Measurements from ENCODE around the gene C4orf50. TPM values are rescaled to one million over a fixed set of nuclear protein-coding genes. Genes with fewer than 3 reads are reported as not detected.

Gene C4orf50
- total and polyA plus RNA-seq, 4 donors: under 0.01 to 0.17 TPM; not detected in 2

GRCh38 chr4:6048537-6048936 is 30.3 kb upstream of the C4orf50 start:
- Histone ChIP-seq H3K27ac (ENCODE audit: low read depth in 1 of 2, low read length in 2 of 2) (no peak overlapping the region), H3K9ac (ENCODE audit: low read depth in 1 of 2, low read length in 2 of 2) (no peak overlapping the region), H3K4me3 (ENCODE audit: low read depth in 1 of 3, low read length in 3 of 3) (no peak overlapping the region), H3K4me1 (ENCODE audit: control insufficient read depth in 4 of 4, insufficient read depth in 4 of 4, low read length in 3 of 4) (no peaks in the 10 kb centered on the region), H3K9me3 (ENCODE audit: control insufficient read depth in 4 of 4, low read length in 3 of 4) (no peaks in the 10 kb centered on the region), H3K27me3 (ENCODE audit: control insufficient read depth in 4 of 4, insufficient read depth in 4 of 4, low read length in 3 of 4) (no peaks in the 10 kb centered on the region), H3K36me3 (ENCODE audit: control insufficient read depth in 4 of 4, insufficient read depth in 3 of 4, low read depth in 1 of 4, low read length in 3 of 4) (no peaks in the 10 kb centered on the region)
- DNase-seq (ENCODE audit: low spot score): no peak
- no peak for TF ChIP-seq GABPA (IDR thresholded peaks at IDR 0.05 in 1 of 2, conservative IDR thresholded peaks at IDR 0.05 in 1 of 2)
- TF ChIP-seq NR2F2 (IDR thresholded peaks at IDR 0.05): no peak
- TF ChIP-seq TAF1 (conservative IDR thresholded peaks at IDR 0.05): no peak
- TF ChIP-seq HNF4G (IDR thresholded peaks at IDR 0.05): no peak
- TF ChIP-seq ATF3 (IDR thresholded peaks at IDR 0.05): no peak
- TF ChIP-seq CTCF (IDR thresholded peaks at IDR 0.05; ENCODE audit: low read depth, low read length, missing input control): no peak
- TF ChIP-seq RAD21 (IDR thresholded peaks at IDR 0.05): no peak
- no peak for TF ChIP-seq RXRA (IDR thresholded peaks at IDR 0.05)
- 68% methylated on average over 12 of the region's 12 CpGs for WGBS

GRCh38 chr4:6047130-6047673 is 29.0 kb upstream of the C4orf50 start:
- no peak overlapping the region for H3K9ac ChIP-seq (ENCODE audit: low read depth in 1 of 2, low read length in 2 of 2)
- no peaks in the 10 kb centered on the region for H3K4me1 ChIP-seq (ENCODE audit: control insufficient read depth in 4 of 4, insufficient read depth in 4 of 4, low read length in 3 of 4)
- no peak overlapping the region for H3K4me3 ChIP-seq (ENCODE audit: low read depth in 1 of 3, low read length in 3 of 3)
- WGBS: 80% methylated on average over 15 of the region's 15 CpGs
- no peak for TF ChIP-seq YY1 (IDR thresholded peaks at IDR 0.05)
- TF ChIP-seq RXRA (IDR thresholded peaks at IDR 0.05): no peak
- no peak for TF ChIP-seq HNF4G (IDR thresholded peaks at IDR 0.05)
- TF ChIP-seq HNF4A (conservative IDR thresholded peaks at IDR 0.05): no peak
- no peak for TF ChIP-seq REST (IDR thresholded peaks at IDR 0.05)
- no peak for TF ChIP-seq MAX (IDR thresholded peaks at IDR 0.05)
- no peak for TF ChIP-seq FOXA2 (IDR thresholded peaks at IDR 0.05)
- no peak for TF ChIP-seq FOXA1 (IDR thresholded peaks at IDR 0.05)
- TF ChIP-seq SP1 (IDR thresholded peaks at IDR 0.05): no peak
- no peak for TF ChIP-seq CTCF (IDR thresholded peaks at IDR 0.05; ENCODE audit: low read depth, low read length, missing input control)
- TF ChIP-seq NR2F2 (IDR thresholded peaks at IDR 0.05): no peak
- no peak for TF ChIP-seq GABPA (IDR thresholded peaks at IDR 0.05 in 1 of 2, conservative IDR thresholded peaks at IDR 0.05 in 1 of 2)
- no peak for TF ChIP-seq JUND (IDR thresholded peaks at IDR 0.05)
- TF ChIP-seq EGR1 (IDR thresholded peaks at IDR 0.05; ENCODE audit: low read depth in 2 of 2): no peak
- TF ChIP-seq ATF3 (IDR thresholded peaks at IDR 0.05): no peak
- no peaks in the 10 kb centered on the region for H3K27me3 ChIP-seq (ENCODE audit: control insufficient read depth in 4 of 4, insufficient read depth in 4 of 4, low read length in 3 of 4)
- no peak for DNase-seq (ENCODE audit: low spot score)
- H3K9me3 ChIP-seq (ENCODE audit: control insufficient read depth in 4 of 4, low read length in 3 of 4): no peaks in the 10 kb centered on the region
- H3K36me3 ChIP-seq (ENCODE audit: control insufficient read depth in 4 of 4, insufficient read depth in 3 of 4, low read depth in 1 of 4, low read length in 3 of 4): no peaks in the 10 kb centered on the region
- no peak overlapping the region for H3K27ac ChIP-seq (ENCODE audit: low read depth in 1 of 2, low read length in 2 of 2)
